GM23338 (cell line): ENCODE data around the gene ABCB8.

ENCODE experiments used
- CREB1 ChIP-seq: fragments of 250-450 bp; sonication (Bioruptor Pico); IDR thresholded peaks from 2 replicates; pipeline ENCODE4 v1.5.0; 2020; ENCODE audit warnings: low read depth, mild to moderate bottlenecking, moderate library complexity
- CTCF ChIP-seq, 2 experiments: fragments of 200-600 bp in 1 of 2; sonication (generic) in 1 of 2; conservative IDR thresholded peaks; 2 replicates each; pipeline versions ENCODE4 v1.5.1 to v1.6.1; 2016 to 2017; ENCODE audit warnings: antibody characterized with exemption in 2 of 2, low read depth in 2 of 2, mild to moderate bottlenecking in 2 of 2, moderate library complexity in 1 of 2
- EZH2phosphoT487 ChIP-seq: fragments of 200-600 bp; sonication (generic); IDR thresholded peaks from one replicate; pipeline ENCODE4 v1.8.1; 2018; ENCODE audit warnings: antibody characterized with exemption; ENCODE audit not compliant: unreplicated experiment

DNA sequence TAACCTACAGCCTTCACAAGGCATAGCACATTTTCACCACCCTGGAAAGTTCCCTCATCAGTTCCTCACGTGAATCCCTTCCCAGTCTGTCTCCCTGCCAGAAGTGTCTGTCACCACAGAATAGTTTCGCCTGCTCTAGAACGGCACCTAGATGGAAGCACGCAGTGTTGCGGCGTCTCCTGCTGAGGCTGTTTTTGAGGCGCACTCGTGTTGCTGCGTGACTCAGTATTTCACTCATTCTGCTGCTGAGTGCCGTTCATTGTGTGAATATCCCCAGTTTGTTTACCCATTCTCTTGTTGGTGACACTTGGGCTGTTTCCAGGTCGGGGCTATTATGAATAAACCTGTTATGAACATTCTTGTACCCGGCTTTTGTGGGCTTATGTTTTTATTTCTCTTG, 24.7 kb upstream of the ABCB8 start:
- no peak for TF ChIP-seq EZH2phosphoT487
- no peak for TF ChIP-seq CTCF (conservative IDR thresholded peaks at IDR 0.05; ENCODE audit: low read depth in 2 of 2)
- no peak for TF ChIP-seq CREB1 (CRISPR knock-in tag)
